HEK293 (cell line): ENCODE results near the gene HDAC1.

Experiments
- GFI1B ChIP-seq: fragments of 450-650 bp; formaldehyde crosslinking; IDR thresholded peaks from 2 replicates; pipeline ENCODE4 v1.5.1; 2016; ENCODE audit warnings: missing biosample characterization, missing genetic modification characterization
- GLI2 ChIP-seq: fragments of 450-650 bp; formaldehyde crosslinking; IDR thresholded peaks from 2 replicates; pipeline ENCODE4; 2017; ENCODE audit warnings: missing biosample characterization, missing genetic modification characterization, low read depth, borderline replicate concordance
- GLI4 ChIP-seq: fragments of 450-650 bp; formaldehyde crosslinking; IDR thresholded peaks from 2 replicates; pipeline ENCODE4 v1.5.1; 2016; ENCODE audit warnings: missing biosample characterization, missing genetic modification characterization
- GLIS2 ChIP-seq: fragments of 450-650 bp; formaldehyde crosslinking; IDR thresholded peaks from 2 replicates; pipeline ENCODE4 v1.5.1; 2016; ENCODE audit warnings: missing biosample characterization, missing genetic modification characterization
- HOXA7 ChIP-seq: sonication (generic); formaldehyde crosslinking; IDR thresholded peaks from 2 replicates; pipeline ENCODE4 v1.8.1; 2022; ENCODE audit warnings: missing genetic modification reagents, borderline replicate concordance
- INSM2 ChIP-seq: fragments of 450-650 bp; formaldehyde crosslinking; IDR thresholded peaks from 2 replicates; pipeline ENCODE4 v1.5.1; 2016; ENCODE audit warnings: missing biosample characterization, missing genetic modification characterization
- KLF16 ChIP-seq: fragments of 450-650 bp; formaldehyde crosslinking; IDR thresholded peaks from 2 replicates; pipeline ENCODE4 v1.5.1; 2017; ENCODE audit warnings: missing biosample characterization, missing genetic modification characterization
- KLF8 ChIP-seq: fragments of 450-650 bp; formaldehyde crosslinking; IDR thresholded peaks from 2 replicates; pipeline ENCODE4 v1.5.1; 2016; ENCODE audit warnings: missing biosample characterization, missing genetic modification characterization
- KLF9 ChIP-seq: fragments of 450-650 bp; formaldehyde crosslinking; IDR thresholded peaks from 2 replicates; pipeline ENCODE4 v1.5.1; 2016; ENCODE audit warnings: missing biosample characterization, missing genetic modification characterization, low read depth
- MYNN ChIP-seq: fragments of 450-650 bp; formaldehyde crosslinking; IDR thresholded peaks from 2 replicates; pipeline ENCODE4 v1.5.1; 2016; ENCODE audit warnings: missing biosample characterization, missing genetic modification characterization, borderline replicate concordance
- ZBTB48 ChIP-seq: fragments of 450-650 bp; formaldehyde crosslinking; IDR thresholded peaks from 2 replicates; pipeline ENCODE4 v1.5.1; 2016; ENCODE audit warnings: missing biosample characterization, missing genetic modification characterization
- ZBTB8A ChIP-seq: fragments of 450-650 bp; formaldehyde crosslinking; IDR thresholded peaks from 2 replicates; pipeline ENCODE4 v1.5.1; 2016; ENCODE audit warnings: missing biosample characterization, missing genetic modification characterization
- ZFP37 ChIP-seq: fragments of 450-650 bp; formaldehyde crosslinking; IDR thresholded peaks from 2 replicates; pipeline ENCODE4 v1.5.1; 2016; ENCODE audit warnings: missing biosample characterization, missing genetic modification characterization
- ZNF10 ChIP-seq: fragments of 450-650 bp; formaldehyde crosslinking; IDR thresholded peaks from 2 replicates; pipeline ENCODE4 v1.5.1; 2017; ENCODE audit warnings: missing biosample characterization, missing genetic modification characterization
- ZNF132 ChIP-seq: fragments of 450-650 bp; formaldehyde crosslinking; IDR thresholded peaks from 2 replicates; pipeline ENCODE4 v1.5.1; 2017; ENCODE audit warnings: missing biosample characterization, missing genetic modification characterization, borderline replicate concordance
- ZNF214 ChIP-seq: fragments of 450-650 bp; formaldehyde crosslinking; IDR thresholded peaks from 2 replicates; pipeline ENCODE4 v1.5.1; 2017; ENCODE audit warnings: missing biosample characterization, mild to moderate bottlenecking, missing genetic modification characterization, borderline replicate concordance
- ZNF239 ChIP-seq: fragments of 450-650 bp; formaldehyde crosslinking; IDR thresholded peaks from 2 replicates; pipeline ENCODE4 v1.5.1; 2016; ENCODE audit warnings: missing biosample characterization, missing genetic modification characterization
- ZNF366 ChIP-seq: fragments of 450-650 bp; formaldehyde crosslinking; conservative IDR thresholded peaks from 2 replicates; pipeline ENCODE4 v1.5.1; 2016; ENCODE audit warnings: missing biosample characterization, missing genetic modification characterization
- ZNF394 ChIP-seq: fragments of 450-650 bp; formaldehyde crosslinking; IDR thresholded peaks from 2 replicates; pipeline ENCODE4 v1.5.1; 2016; ENCODE audit warnings: missing biosample characterization, missing genetic modification characterization, mild to moderate bottlenecking, moderate library complexity, borderline replicate concordance
- ZNF404 ChIP-seq: fragments of 450-650 bp; formaldehyde crosslinking; IDR thresholded peaks from 2 replicates; pipeline ENCODE4 v1.5.1; 2017; ENCODE audit warnings: missing biosample characterization, missing genetic modification characterization
- ZNF488 ChIP-seq: fragments of 450-650 bp; formaldehyde crosslinking; IDR thresholded peaks from 2 replicates; pipeline ENCODE4 v1.5.1; 2016; ENCODE audit warnings: missing biosample characterization, missing genetic modification characterization
- ZNF501 ChIP-seq: fragments of 450-650 bp; formaldehyde crosslinking; IDR thresholded peaks from 2 replicates; pipeline ENCODE4 v1.5.1; 2016; ENCODE audit warnings: missing biosample characterization, missing genetic modification characterization
- ZNF514 ChIP-seq: fragments of 450-650 bp; formaldehyde crosslinking; IDR thresholded peaks from 2 replicates; pipeline ENCODE4 v1.5.1; 2016; ENCODE audit warnings: missing biosample characterization, missing genetic modification characterization
- ZNF529 ChIP-seq: fragments of 450-650 bp; formaldehyde crosslinking; IDR thresholded peaks from 2 replicates; pipeline ENCODE4 v1.5.1; 2017; ENCODE audit warnings: missing genetic modification characterization, missing biosample characterization; ENCODE audit not compliant: insufficient replicate concordance
- ZNF629 ChIP-seq: fragments of 450-650 bp; formaldehyde crosslinking; IDR thresholded peaks from 2 replicates; pipeline ENCODE4 v1.5.1; 2017; ENCODE audit warnings: missing biosample characterization, missing genetic modification characterization
- ZNF670 ChIP-seq: fragments of 450-650 bp; formaldehyde crosslinking; IDR thresholded peaks from 2 replicates; pipeline ENCODE4 v1.5.1; 2016; ENCODE audit warnings: missing biosample characterization, missing genetic modification characterization, low read depth
- ZNF704 ChIP-seq: fragments of 450-650 bp; formaldehyde crosslinking; IDR thresholded peaks from 2 replicates; pipeline ENCODE4 v1.5.1; 2016; ENCODE audit warnings: missing biosample characterization, missing genetic modification characterization
- ZNF76 ChIP-seq: fragments of 450-650 bp; formaldehyde crosslinking; IDR thresholded peaks from 2 replicates; pipeline ENCODE4; 2016; ENCODE audit warnings: low read depth, missing biosample characterization, missing genetic modification characterization, borderline replicate concordance
- ZNF785 ChIP-seq: fragments of 450-650 bp; formaldehyde crosslinking; IDR thresholded peaks from 2 replicates; pipeline ENCODE4 v1.5.1; 2016; ENCODE audit warnings: missing biosample characterization, missing genetic modification characterization
- ZSCAN16 ChIP-seq: fragments of 450-650 bp; formaldehyde crosslinking; IDR thresholded peaks from 2 replicates; pipeline ENCODE4 v1.5.1; 2016; ENCODE audit warnings: missing biosample characterization, missing genetic modification characterization
- ZSCAN30 ChIP-seq: fragments of 450-650 bp; IDR thresholded peaks from 2 replicates; pipeline ENCODE4 v1.5.1; 2018; ENCODE audit warnings: missing biosample characterization, mild to moderate bottlenecking, missing genetic modification characterization, moderate library complexity
- TF ChIP-seq, protein P1 (sequence below): fragments of 450-650 bp; formaldehyde crosslinking; IDR thresholded peaks from 2 replicates; pipeline ENCODE4 v1.5.1; 2016; ENCODE audit warnings: missing biosample characterization, missing genetic modification characterization
- TF ChIP-seq, protein P2 (sequence below): fragments of 450-650 bp; formaldehyde crosslinking; IDR thresholded peaks from 2 replicates; pipeline ENCODE4 v1.5.1; 2017; ENCODE audit warnings: missing biosample characterization, mild to moderate bottlenecking, missing genetic modification characterization, moderate library complexity
- TF ChIP-seq, protein P3 (sequence below): fragments of 450-650 bp; formaldehyde crosslinking; IDR thresholded peaks from 2 replicates; pipeline ENCODE4 v1.5.1; 2017; ENCODE audit warnings: missing biosample characterization, missing genetic modification characterization

HDAC1 gene

DNA sequence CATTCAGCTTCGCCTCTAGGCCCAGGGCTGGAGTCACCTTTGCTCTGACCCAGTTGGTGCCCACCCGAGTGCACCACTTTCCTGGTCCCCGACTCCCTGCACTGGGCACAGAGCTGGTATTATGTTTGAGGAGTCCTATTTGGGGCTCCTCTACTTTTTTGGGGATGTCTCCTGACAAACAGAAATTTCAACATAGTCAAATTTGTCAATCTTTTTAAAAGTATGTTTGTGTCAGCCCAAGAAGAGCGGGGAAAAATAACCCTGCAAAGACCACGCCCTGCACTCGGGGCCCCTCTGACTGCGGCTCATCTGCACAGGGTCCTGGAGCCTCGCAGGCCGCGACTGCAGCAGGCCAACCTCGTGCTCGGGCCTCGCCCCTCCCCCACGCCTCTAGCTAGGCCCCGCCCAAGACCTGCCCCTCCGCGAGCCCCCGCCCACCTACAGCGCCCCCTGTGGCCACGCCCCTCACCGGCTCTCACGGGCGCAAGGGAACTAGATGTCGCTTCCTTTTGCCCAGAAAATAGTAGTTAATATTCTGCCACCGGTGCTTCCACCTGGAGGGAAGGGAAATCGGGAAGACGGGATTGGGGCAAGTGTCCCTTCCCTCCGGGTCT, 59.0 kb downstream of the HDAC1 start (continued):
- TF ChIP-seq ZNF488 (tag by site-specific recombination) (no peak), HOXA7 (no peak), ZNF10 (tag by site-specific recombination) (no peak), ZNF514 (tag by site-specific recombination) (no peak), INSM2 (no peak), ZNF132 (tag by site-specific recombination) (no peak), GFI1B (tag by site-specific recombination) (no peak), ZNF785 (tag by site-specific recombination) (no peak), KLF8 (tag by site-specific recombination) (peak; percentile 88), GLI4 (tag by site-specific recombination) (no peak), ZNF76 (tag by site-specific recombination) (peak; percentile 45; the same call in 1 of the 2 replicates), KLF9 (tag by site-specific recombination) (peak; percentile 96), ZNF214 (tag by site-specific recombination) (no peak), MYNN (no peak), ZNF629 (tag by site-specific recombination) (no peak), ZNF501 (tag by site-specific recombination) (0 out of 2 replicates have a peak, but pooled peaks have one; percentile 24), KLF16 (tag by site-specific recombination) (peak; percentile 91), ZBTB8A (peak; percentile 18; the same call in 1 of the 2 replicates), ZNF366 (no peak; the same call in 1 of the 2 replicates), ZNF394 (tag by site-specific recombination) (no peak), ZNF704 (tag by site-specific recombination) (no peak), GLI2 (tag by site-specific recombination) (no peak), ZBTB48 (tag by site-specific recombination) (no peak), ZNF670 (tag by site-specific recombination) (no peak), ZSCAN16 (tag by site-specific recombination) (0 out of 2 replicates have a peak, but pooled peaks have one; percentile 39), GLIS2 (tag by site-specific recombination) (peak; percentile 88), ZSCAN30 (tag by site-specific recombination) (0 out of 2 replicates have a peak, but pooled peaks have one; percentile 60), ZNF239 (tag by site-specific recombination) (no peak), ZFP37 (tag by site-specific recombination) (no peak), ZNF529 (tag by site-specific recombination) (no peak), ZNF404 (no peak)
- TF ChIP-seq, protein P1, sequence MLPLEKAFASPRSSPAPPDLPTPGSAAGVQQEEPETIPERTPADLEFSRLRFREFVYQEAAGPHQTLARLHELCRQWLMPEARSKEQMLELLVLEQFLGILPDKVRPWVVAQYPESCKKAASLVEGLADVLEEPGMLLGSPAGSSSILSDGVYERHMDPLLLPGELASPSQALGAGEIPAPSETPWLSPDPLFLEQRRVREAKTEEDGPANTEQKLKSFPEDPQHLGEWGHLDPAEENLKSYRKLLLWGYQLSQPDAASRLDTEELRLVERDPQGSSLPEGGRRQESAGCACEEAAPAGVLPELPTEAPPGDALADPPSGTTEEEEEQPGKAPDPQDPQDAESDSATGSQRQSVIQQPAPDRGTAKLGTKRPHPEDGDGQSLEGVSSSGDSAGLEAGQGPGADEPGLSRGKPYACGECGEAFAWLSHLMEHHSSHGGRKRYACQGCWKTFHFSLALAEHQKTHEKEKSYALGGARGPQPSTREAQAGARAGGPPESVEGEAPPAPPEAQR: no peak
- TF ChIP-seq, protein P2, sequence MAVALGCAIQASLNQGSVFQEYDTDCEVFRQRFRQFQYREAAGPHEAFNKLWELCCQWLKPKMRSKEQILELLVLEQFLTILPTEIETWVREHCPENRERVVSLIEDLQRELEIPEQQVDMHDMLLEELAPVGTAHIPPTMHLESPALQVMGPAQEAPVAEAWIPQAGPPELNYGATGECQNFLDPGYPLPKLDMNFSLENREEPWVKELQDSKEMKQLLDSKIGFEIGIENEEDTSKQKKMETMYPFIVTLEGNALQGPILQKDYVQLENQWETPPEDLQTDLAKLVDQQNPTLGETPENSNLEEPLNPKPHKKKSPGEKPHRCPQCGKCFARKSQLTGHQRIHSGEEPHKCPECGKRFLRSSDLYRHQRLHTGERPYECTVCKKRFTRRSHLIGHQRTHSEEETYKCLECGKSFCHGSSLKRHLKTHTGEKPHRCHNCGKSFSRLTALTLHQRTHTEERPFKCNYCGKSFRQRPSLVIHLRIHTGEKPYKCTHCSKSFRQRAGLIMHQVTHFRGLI (tag by site-specific recombination): no peak
- TF ChIP-seq, protein P3, sequence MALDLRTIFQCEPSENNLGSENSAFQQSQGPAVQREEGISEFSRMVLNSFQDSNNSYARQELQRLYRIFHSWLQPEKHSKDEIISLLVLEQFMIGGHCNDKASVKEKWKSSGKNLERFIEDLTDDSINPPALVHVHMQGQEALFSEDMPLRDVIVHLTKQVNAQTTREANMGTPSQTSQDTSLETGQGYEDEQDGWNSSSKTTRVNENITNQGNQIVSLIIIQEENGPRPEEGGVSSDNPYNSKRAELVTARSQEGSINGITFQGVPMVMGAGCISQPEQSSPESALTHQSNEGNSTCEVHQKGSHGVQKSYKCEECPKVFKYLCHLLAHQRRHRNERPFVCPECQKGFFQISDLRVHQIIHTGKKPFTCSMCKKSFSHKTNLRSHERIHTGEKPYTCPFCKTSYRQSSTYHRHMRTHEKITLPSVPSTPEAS (tag by site-specific recombination): no peak
